Ishikawa (cell line): ENCODE results near the gene LCN15.

Source experiments
- CEBPB ChIP-seq: IDR thresholded peaks from 2 replicates; pipeline ENCODE4 v1.6.1; 2012
- EGR1 ChIP-seq: IDR thresholded peaks from 2 replicates; pipeline ENCODE4 v1.6.1; 2012
- EP300 ChIP-seq: IDR thresholded peaks from 2 replicates; pipeline ENCODE4 v1.6.1; 2012; ENCODE audit warnings: borderline replicate concordance
- NFIC ChIP-seq: IDR thresholded peaks from 2 replicates; pipeline ENCODE4 v1.6.1; 2012
- RAD21 ChIP-seq: IDR thresholded peaks from 2 replicates; pipeline ENCODE4 v1.6.1; 2012; ENCODE audit warnings: low read depth
- TAF1 ChIP-seq: IDR thresholded peaks from 2 replicates; pipeline ENCODE4 v1.6.1; 2012; ENCODE audit warnings: low read depth, mild to moderate bottlenecking
- TCF12 ChIP-seq: IDR thresholded peaks from 2 replicates; pipeline ENCODE4 v1.6.1; 2012; ENCODE audit warnings: low read depth
- TEAD4 ChIP-seq: IDR thresholded peaks from 2 replicates; pipeline ENCODE4 v1.6.1; 2012
- YY1 ChIP-seq: IDR thresholded peaks from 2 replicates; pipeline ENCODE4 v1.6.1; 2012; ENCODE audit warnings: low read depth
- ZBTB7A ChIP-seq: IDR thresholded peaks from 2 replicates; pipeline ENCODE4 v1.6.1; 2012; ENCODE audit warnings: low read depth
- TF ChIP-seq, protein P1 (sequence below): IDR thresholded peaks from 2 replicates; pipeline ENCODE4 v1.6.1; 2012
- TF ChIP-seq, protein P2 (sequence below): IDR thresholded peaks from 2 replicates; pipeline ENCODE4 v1.6.1; 2012
- TF ChIP-seq, protein P3 (sequence below): IDR thresholded peaks from 2 replicates; pipeline ENCODE4 v1.6.1; 2012; ENCODE audit warnings: low read depth, mild to moderate bottlenecking

LCN15 gene

GRCh38 chr9:136774416-136775045 lies 10.2 kb upstream of the LCN15 start:
- no peak for TF ChIP-seq CEBPB
- TF ChIP-seq, protein P1, sequence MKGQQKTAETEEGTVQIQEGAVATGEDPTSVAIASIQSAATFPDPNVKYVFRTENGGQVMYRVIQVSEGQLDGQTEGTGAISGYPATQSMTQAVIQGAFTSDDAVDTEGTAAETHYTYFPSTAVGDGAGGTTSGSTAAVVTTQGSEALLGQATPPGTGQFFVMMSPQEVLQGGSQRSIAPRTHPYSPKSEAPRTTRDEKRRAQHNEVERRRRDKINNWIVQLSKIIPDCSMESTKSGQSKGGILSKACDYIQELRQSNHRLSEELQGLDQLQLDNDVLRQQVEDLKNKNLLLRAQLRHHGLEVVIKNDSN: no peak
- TF ChIP-seq, protein P2, sequence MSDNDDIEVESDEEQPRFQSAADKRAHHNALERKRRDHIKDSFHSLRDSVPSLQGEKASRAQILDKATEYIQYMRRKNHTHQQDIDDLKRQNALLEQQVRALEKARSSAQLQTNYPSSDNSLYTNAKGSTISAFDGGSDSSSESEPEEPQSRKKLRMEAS: no peak
- TF ChIP-seq RAD21: no peak
- TF ChIP-seq, protein P3, sequence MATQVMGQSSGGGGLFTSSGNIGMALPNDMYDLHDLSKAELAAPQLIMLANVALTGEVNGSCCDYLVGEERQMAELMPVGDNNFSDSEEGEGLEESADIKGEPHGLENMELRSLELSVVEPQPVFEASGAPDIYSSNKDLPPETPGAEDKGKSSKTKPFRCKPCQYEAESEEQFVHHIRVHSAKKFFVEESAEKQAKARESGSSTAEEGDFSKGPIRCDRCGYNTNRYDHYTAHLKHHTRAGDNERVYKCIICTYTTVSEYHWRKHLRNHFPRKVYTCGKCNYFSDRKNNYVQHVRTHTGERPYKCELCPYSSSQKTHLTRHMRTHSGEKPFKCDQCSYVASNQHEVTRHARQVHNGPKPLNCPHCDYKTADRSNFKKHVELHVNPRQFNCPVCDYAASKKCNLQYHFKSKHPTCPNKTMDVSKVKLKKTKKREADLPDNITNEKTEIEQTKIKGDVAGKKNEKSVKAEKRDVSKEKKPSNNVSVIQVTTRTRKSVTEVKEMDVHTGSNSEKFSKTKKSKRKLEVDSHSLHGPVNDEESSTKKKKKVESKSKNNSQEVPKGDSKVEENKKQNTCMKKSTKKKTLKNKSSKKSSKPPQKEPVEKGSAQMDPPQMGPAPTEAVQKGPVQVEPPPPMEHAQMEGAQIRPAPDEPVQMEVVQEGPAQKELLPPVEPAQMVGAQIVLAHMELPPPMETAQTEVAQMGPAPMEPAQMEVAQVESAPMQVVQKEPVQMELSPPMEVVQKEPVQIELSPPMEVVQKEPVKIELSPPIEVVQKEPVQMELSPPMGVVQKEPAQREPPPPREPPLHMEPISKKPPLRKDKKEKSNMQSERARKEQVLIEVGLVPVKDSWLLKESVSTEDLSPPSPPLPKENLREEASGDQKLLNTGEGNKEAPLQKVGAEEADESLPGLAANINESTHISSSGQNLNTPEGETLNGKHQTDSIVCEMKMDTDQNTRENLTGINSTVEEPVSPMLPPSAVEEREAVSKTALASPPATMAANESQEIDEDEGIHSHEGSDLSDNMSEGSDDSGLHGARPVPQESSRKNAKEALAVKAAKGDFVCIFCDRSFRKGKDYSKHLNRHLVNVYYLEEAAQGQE: no peak
- TF ChIP-seq TAF1: no peak
- no peak for TF ChIP-seq EP300
- TF ChIP-seq TCF12: no peak
- no peak for TF ChIP-seq EGR1

GRCh38 chr9:136773386-136774044 lies 9.2 kb upstream of the LCN15 start:
- TF ChIP-seq, protein P1: peak; percentile 97
- TF ChIP-seq YY1: peak; percentile 78
- no peak for TF ChIP-seq TCF12
- TF ChIP-seq, protein P2: peak; percentile 66
- TF ChIP-seq, protein P3: no peak

DNA sequence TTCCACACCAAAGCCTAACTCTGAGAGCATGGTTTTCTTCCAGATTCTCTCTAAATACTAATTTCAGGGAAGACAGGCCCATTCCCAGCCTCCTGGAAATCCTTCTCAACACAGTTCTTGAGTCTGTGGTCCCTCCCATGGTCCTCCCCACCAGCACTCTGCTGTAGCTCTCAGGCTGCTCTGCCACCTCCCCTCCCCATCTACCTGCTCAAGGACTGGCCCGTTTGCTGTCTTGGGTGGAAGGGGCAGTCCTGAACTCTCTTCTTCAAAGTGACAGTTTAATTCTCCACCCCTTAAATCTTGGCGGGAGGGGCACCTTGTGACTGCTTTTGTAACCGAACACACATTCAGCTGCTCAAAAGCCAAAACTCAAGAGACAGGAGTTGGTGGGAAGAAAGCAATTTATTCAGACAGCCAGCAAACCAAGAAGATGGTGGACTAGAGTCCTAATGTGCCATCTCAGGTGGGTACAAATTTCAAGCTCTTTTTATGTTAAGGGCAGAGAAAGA lies 7.6 kb upstream of the LCN15 start:
- TF ChIP-seq, protein P2: no peak
- TF ChIP-seq NFIC: no peak

DNA sequence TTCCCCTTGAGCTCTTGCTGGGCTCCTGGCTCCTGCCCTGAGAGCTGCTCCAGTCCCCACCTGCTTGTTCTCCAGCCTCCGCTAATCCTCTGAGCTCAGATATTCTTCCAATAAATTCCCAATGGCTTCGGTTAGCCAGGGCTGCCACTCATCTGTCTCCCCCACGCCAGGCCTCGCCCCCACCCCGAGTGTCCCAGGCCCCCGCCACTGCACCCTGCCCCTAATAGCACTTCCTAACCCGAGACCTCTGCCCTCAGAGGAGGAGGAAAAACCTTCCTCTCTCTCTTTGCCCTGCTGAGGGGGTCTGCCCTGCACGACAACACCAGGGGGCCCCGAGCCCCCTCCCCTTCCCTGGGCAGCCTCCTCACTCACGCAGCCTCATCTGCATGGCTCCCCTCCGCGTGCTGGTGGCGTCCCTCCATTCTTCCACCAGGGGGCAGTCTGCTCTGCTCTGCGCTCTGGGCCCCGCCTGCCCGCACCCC lies 5.4 kb upstream of the LCN15 start:
- TF ChIP-seq, protein P2: no peak
- peak; percentile 90 for TF ChIP-seq ZBTB7A
- TF ChIP-seq RAD21: peak; percentile 20; the same call in 1 of the 2 replicates
- TF ChIP-seq YY1: 0 out of 2 replicates have a peak, but pooled peaks have one; percentile 28

DNA sequence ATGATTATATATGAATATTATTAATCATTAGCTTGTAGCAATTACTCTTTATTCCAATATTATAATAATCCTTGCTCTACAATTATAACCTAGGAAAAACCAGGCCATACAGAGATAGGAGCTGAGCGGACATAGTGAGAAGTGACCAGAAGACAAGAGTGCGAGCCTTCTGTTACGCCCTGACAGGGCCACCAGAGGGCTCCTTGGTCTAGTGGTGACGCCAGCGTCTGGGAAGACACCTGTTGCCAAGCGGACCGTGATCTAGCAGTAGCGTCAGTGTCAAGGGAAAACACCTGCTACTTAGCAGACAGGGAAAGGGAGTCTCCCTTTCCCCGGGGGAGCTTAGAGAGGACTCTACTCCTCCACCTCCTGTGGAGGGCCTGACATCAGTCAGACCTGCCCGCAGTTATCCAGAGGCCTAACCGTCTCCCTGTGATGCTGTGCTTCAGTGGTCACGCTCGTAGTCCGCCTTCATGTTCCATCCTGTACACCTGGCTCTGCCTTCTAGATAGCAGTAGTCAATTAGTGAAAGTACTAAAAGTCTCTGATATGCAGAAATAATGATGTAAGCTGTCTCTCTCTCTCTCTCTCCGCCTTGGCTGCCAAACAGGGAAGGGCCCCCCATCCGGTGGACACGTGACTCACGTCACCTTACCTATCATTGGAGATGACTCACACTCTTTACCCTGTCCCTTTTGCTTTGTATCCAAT lies 2.2 kb upstream of the LCN15 start:
- TF ChIP-seq, protein P1: peak; percentile 70
- TF ChIP-seq RAD21: peak; percentile 39; the same call in 1 of the 2 replicates

GRCh38 chr9:136765041-136765440 lies 723 bp upstream of the LCN15 start:
- TF ChIP-seq CEBPB (no peak), NFIC (no peak), TAF1 (no peak), ZBTB7A (no peak), TEAD4 (no peak), TCF12 (no peak), EP300 (no peak), EGR1 (no peak)
- TF ChIP-seq, protein P3: no peak
